ENCODE results near the gene SHROOM2. TPM values are rescaled to one million over a fixed set of nuclear protein-coding genes. Genes with fewer than 3 reads are reported as not detected.

The SHROOM2 gene
- total and polyA plus RNA-seq, 2 of the 4 experiments (the other 2 are of a cell fraction), result 8.1 to 14.2 TPM

DNA sequence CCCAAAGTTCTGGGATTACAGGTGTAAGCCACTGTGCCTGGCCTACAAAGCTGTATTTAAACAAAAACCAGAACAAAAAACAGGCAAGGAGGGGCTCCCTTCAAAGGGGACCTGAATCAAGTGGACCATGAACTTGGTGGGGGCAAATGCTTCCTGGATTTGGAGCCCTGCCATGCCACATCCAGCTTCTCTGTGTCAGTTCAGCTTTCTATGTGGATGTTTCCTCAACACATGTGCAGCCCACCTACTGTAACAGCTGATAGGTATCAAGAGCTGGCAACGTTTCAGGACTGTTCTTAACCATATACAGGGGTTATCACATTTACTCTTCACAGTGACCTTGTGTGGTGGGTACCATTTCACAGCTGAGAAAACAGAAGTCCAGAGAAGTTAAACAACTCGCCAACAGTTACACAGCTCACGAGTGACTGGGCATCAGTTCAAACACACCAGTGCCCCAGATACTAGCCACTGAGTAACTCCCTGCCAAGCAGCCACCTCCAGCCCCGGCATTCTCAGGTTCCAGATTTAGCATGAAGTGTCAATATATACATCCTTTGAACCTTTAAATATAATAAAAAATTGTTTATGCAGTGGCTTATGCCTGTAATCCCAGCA, 28.1 kb upstream of the SHROOM2 start:
- no TSS peak for BruUV-seq (replicated peaks)
- peaks cover 4% of the 10 kb centered on the region; the same call in 1 of the 2 replicates for H3K9me3 ChIP-seq (ENCODE audit: control insufficient read depth, insufficient read depth, low read length)
- ATAC-seq (ENCODE audit: low read depth) (no peak), DNase-seq (no peak)
- in situ Hi-C loops (cut with MboI; ENCODE audit: low sequenced_read_pairs) (no loop called here), intact Hi-C loops (cut with micrococcal nuclease) (no loop called here), dilution Hi-C loops (cut with HindIII; ENCODE audit: low sequenced_read_pairs, unreplicated experiment) (no loop called here)
- H2BK15ac ChIP-seq (ENCODE audit: low read depth, low read length), result no peak overlapping the region
- no peak for TF ChIP-seq RAD21 (IDR thresholded peaks at IDR 0.05; ENCODE audit: low read length)
- no peak for TF ChIP-seq CEBPB (IDR thresholded peaks at IDR 0.05; ENCODE audit: low read depth, low read length)
- TF ChIP-seq NFE2L2 (IDR thresholded peaks at IDR 0.05; ENCODE audit: low read depth, low read length), result no peak
- TF ChIP-seq MAZ (IDR thresholded peaks at IDR 0.05; ENCODE audit: borderline replicate concordance, low read depth, low read length), result no peak
- no peak for TF ChIP-seq FOS (IDR thresholded peaks at IDR 0.05; ENCODE audit: low read depth, low read length)
- TF ChIP-seq BHLHE40 (IDR thresholded peaks at IDR 0.05; ENCODE audit: low read depth, low read length), result no peak
- TF ChIP-seq POLR2A (IDR thresholded peaks at IDR 0.05; ENCODE audit: low read depth, low read length), result no peak
- no peak for TF ChIP-seq MXI1 (IDR thresholded peaks at IDR 0.05; ENCODE audit: borderline replicate concordance, low read depth, low read length)
- TF ChIP-seq CTCF (conservative IDR thresholded peaks at IDR 0.05; ENCODE audit: low read depth, low read length), result no peak
- no peak for TF ChIP-seq ELK1 (IDR thresholded peaks at IDR 0.05; ENCODE audit: borderline replicate concordance, low read depth, low read length)
- no peak for TF ChIP-seq SMC3 (IDR thresholded peaks at IDR 0.05; ENCODE audit: low read depth, low read length)
- TF ChIP-seq, protein P1, sequence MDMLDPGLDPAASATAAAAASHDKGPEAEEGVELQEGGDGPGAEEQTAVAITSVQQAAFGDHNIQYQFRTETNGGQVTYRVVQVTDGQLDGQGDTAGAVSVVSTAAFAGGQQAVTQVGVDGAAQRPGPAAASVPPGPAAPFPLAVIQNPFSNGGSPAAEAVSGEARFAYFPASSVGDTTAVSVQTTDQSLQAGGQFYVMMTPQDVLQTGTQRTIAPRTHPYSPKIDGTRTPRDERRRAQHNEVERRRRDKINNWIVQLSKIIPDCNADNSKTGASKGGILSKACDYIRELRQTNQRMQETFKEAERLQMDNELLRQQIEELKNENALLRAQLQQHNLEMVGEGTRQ (IDR thresholded peaks at IDR 0.05; ENCODE audit: low read depth, low read length), result no peak
- H3K4ac ChIP-seq (ENCODE audit: low read depth, low read length), result no peak overlapping the region
- no peaks in the 10 kb centered on the region for H3K36me3 ChIP-seq (ENCODE audit: control insufficient read depth, insufficient read depth, low read length)
- ChIA-PET POLR2A (ENCODE audit: unreplicated experiment) (no interaction called here), CTCF (no interaction called here)
- no peaks in the 10 kb centered on the region for H3K4me1 ChIP-seq (ENCODE audit: control insufficient read depth, insufficient read depth, low read length)
- H3K18ac ChIP-seq (ENCODE audit: low read depth, low read length), result no peak overlapping the region
- no peaks in the 10 kb centered on the region for H3K9me1 ChIP-seq (ENCODE audit: insufficient read depth, low read length)
- H4K8ac ChIP-seq (ENCODE audit: low read depth in 2 of 2, low read length in 2 of 2), result no peak overlapping the region
- H3K4me2 ChIP-seq (ENCODE audit: low read depth, low read length), result no peak overlapping the region
- no peak overlapping the region for H3K9ac ChIP-seq (ENCODE audit: low read depth, low read length)
- H2BK5ac ChIP-seq (ENCODE audit: low read depth, low read length, poor library complexity, severe bottlenecking), result no peak overlapping the region
- H4K5ac ChIP-seq (ENCODE audit: low read depth, low read length), result no peak overlapping the region
- H3K56ac ChIP-seq (ENCODE audit: extremely low read depth, insufficient read depth, low read length), result no peak overlapping the region
- no peak overlapping the region for H3K23ac ChIP-seq (ENCODE audit: low read depth, low read length)
- H3K79me1 ChIP-seq (ENCODE audit: low read depth in 1 of 2, low read length in 2 of 2), result no peaks in the 10 kb centered on the region
- H2BK20ac ChIP-seq (ENCODE audit: low read depth, low read length), result no peak overlapping the region
- H2AK9ac ChIP-seq (replicated peaks; ENCODE audit: low read depth, low read length, poor library complexity), result no peak overlapping the region
- no peak overlapping the region for H3K27ac ChIP-seq (ENCODE audit: insufficient read depth, low read length)
- no peak overlapping the region for H2AFZ ChIP-seq (replicated peaks; ENCODE audit: low read length, poor library complexity)
- H3K14ac ChIP-seq (replicated peaks; ENCODE audit: low read depth, low read length), result no peak overlapping the region
- H4K91ac ChIP-seq (ENCODE audit: insufficient read depth, low read depth, low read length), result no peak overlapping the region
- no peak overlapping the region for H2AK5ac ChIP-seq (ENCODE audit: low read depth, low read length)
- H3K4me3 ChIP-seq (ENCODE audit: insufficient read depth, low read depth, low read length), result no peak overlapping the region
- no CpG with 5 or more reads among the region's 4 CpGs for WGBS, 2 experiments (ENCODE audit: extremely low coverage in 2 of 2, insufficient read length in 1 of 2)
- H2BK120ac ChIP-seq (ENCODE audit: low read depth, low read length), result no peak overlapping the region
- peaks cover 4% of the 10 kb centered on the region; the same call in 1 of the 2 replicates for H3K27me3 ChIP-seq (ENCODE audit: control insufficient read depth, insufficient read depth, low read length)
- H4K20me1 ChIP-seq (ENCODE audit: insufficient read depth, low read length), result no peaks in the 10 kb centered on the region
